Karpas-422 (cell line): ENCODE results near the gene RAPGEF3. TPM values are rescaled to one million over a fixed set of nuclear protein-coding genes. Genes with fewer than 3 reads are reported as not detected.

Experiments
- DNase-seq: peaks from one replicate; pipeline ENCODE4 v3.0.0-alpha.2; 2015
- H2AFZ ChIP-seq: fragments of 200-600 bp; sonication (generic); 2 replicates; pipeline ENCODE4 v1.6.1; 2014; ENCODE audit warnings: antibody characterized with exemption, low read length, mixed read lengths
- H3K27ac ChIP-seq: fragments of 200-600 bp; sonication (generic); 2 replicates; pipeline ENCODE4 v1.5.1; 2014; ENCODE audit warnings: mild to moderate bottlenecking, low read length, moderate library complexity
- H3K27me3 ChIP-seq: fragments of 200-600 bp; sonication (generic); 2 replicates; pipeline ENCODE4 v1.6.1; 2014; ENCODE audit warnings: low read length, mixed read lengths
- H3K36me3 ChIP-seq: fragments of 200-600 bp; sonication (generic); 2 replicates; pipeline ENCODE4 v1.6.1; 2014; ENCODE audit warnings: low read length, mixed read lengths; ENCODE audit not compliant: insufficient read depth
- H3K4me1 ChIP-seq: fragments of 200-600 bp; sonication (generic); 2 replicates; pipeline ENCODE4 v1.6.1; 2014; ENCODE audit warnings: mild to moderate bottlenecking, low read length, mixed read lengths
- H3K4me2 ChIP-seq: fragments of 200-600 bp; sonication (generic); 2 replicates; pipeline ENCODE4 v1.6.1; 2014; ENCODE audit warnings: low read length, low read depth, mild to moderate bottlenecking; ENCODE audit not compliant: poor library complexity, severe bottlenecking
- H3K4me3 ChIP-seq: fragments of 200-600 bp; sonication (generic); 2 replicates; pipeline ENCODE4 v1.5.1; 2014; ENCODE audit warnings: mild to moderate bottlenecking, antibody characterized with exemption, low read length, mixed read lengths
- H3K79me2 ChIP-seq: fragments of 200-600 bp; sonication (generic); 2 replicates; pipeline ENCODE4 v1.6.1; 2014; ENCODE audit warnings: mild to moderate bottlenecking, low read length, mixed read lengths
- H3K9ac ChIP-seq: fragments of 200-600 bp; sonication (generic); 2 replicates; pipeline ENCODE4 v1.6.0; 2014; ENCODE audit warnings: low read length
- H3K9me2 ChIP-seq: fragments of 200-600 bp; sonication (generic), shearing (Covaris generic); replicated peaks from 2 replicates; pipeline ENCODE4 v1.6.0; 2014; ENCODE audit warnings: mild to moderate bottlenecking, low read length, moderate library complexity; ENCODE audit not compliant: insufficient read depth
- H3K9me3 ChIP-seq: fragments of 300-700, 200-600 bp; sonication (generic); 2 replicates; pipeline ENCODE4 v1.6.1; 2014; ENCODE audit warnings: low read length, mixed read lengths
- H4K20me1 ChIP-seq: fragments of 200-600 bp; sonication (generic); 2 replicates; pipeline ENCODE4 v1.6.1; 2014; ENCODE audit warnings: mild to moderate bottlenecking, antibody characterized with exemption, low read length, low read depth; ENCODE audit not compliant: insufficient read depth
- total RNA-seq: library from RNA; depleted of rRNA; stranded (reverse); fragments of >200 nt; shearing (Covaris generic); gene quantifications from 2 replicates; pipeline ENCODE4 v1.2.3, GENCODE V29; 2014; ENCODE audit warnings: low replicate concordance

Gene RAPGEF3
- total RNA-seq, 1 experiment from 2014 or later: 4.4 TPM

DNA sequence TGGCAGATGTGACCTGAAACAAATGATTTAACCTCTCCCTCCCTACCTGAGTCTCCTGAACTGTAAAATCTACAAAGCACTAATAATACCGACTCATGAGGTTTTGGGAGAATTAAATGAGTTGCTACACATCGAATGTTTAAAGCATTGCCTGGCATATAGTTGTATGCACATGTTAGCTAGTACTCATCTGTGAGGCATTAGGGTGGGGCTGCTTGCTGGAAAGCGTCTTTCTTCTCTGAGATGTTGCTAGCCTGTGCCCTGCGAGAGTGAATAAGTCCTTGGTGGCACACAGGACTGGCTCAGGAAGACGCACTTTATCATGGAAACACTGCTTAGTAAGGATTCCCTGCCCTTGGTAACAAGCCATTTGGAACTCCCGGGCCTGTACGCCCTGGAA lies 6.1 kb downstream of the RAPGEF3 start:
- peaks cover 29% of the 10 kb centered on the region for H3K4me1 ChIP-seq
- H3K9me3 ChIP-seq: no peaks in the 10 kb centered on the region
- no peak overlapping the region for H3K4me3 ChIP-seq
- no peaks in the 10 kb centered on the region for H3K36me3 ChIP-seq
- DNase-seq: no peak
- no peaks in the 10 kb centered on the region for H3K27me3 ChIP-seq
- no peak overlapping the region for H3K9ac ChIP-seq
- H3K9me2 ChIP-seq: no peaks in the 10 kb centered on the region
- H3K27ac ChIP-seq: no peak overlapping the region
- H3K4me2 ChIP-seq: no peak overlapping the region
- no peaks in the 10 kb centered on the region for H3K79me2 ChIP-seq
- H2AFZ ChIP-seq: no peak overlapping the region
- no peaks in the 10 kb centered on the region for H4K20me1 ChIP-seq

DNA sequence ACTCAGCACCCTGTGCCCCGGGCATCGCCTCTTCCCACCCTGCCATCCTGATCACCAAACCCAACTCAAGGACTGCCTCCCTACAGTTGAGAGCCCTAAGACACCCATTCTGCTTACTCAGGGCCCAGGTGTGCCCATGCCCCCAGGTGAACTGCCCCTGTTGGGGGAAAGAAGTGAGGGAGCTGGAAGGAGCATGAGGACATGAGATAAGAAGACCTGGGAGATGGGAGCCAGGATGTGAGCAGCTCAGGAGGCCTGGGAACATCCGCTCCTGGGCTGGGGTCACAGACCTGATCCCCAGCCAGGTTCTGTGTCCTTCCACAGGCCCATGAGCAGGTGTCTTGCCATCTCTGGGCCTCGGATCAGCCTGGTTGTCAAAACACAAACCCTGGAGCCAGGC lies 6.6 kb downstream of the RAPGEF3 start:
- no peaks in the 10 kb centered on the region for H3K36me3 ChIP-seq
- H3K27me3 ChIP-seq: no peaks in the 10 kb centered on the region
- H3K27ac ChIP-seq: no peak overlapping the region
- no peak overlapping the region for H2AFZ ChIP-seq
- H3K9me3 ChIP-seq: no peaks in the 10 kb centered on the region
- no peak overlapping the region for H3K9ac ChIP-seq
- no peaks in the 10 kb centered on the region for H3K79me2 ChIP-seq
- H3K4me1 ChIP-seq: peaks cover 33% of the 10 kb centered on the region
- H3K4me3 ChIP-seq: no peak overlapping the region
- H3K4me2 ChIP-seq: no peak overlapping the region
- H4K20me1 ChIP-seq: no peaks in the 10 kb centered on the region
- no peak for DNase-seq
- no peaks in the 10 kb centered on the region for H3K9me2 ChIP-seq

DNA sequence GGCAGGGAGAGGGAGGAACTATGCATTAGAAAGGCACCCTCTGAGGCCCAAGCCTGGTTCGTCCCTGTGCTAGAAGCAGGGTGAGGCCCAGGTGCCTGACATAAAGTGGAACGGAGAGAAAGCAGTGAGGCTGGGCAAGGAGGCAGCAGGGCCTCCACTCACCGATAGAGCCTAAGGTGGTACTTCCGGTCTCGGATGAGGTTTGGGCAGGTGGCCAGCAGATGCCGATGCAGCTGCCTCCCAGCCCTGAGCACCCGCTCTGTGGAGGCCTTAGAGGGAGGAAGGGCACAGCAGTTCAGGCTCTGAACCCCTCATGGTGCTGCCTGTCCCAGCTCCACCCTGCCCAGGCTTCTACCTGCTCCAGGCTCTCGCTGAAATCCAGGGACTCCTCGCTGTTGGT lies 7.1 kb downstream of the RAPGEF3 start:
- H2AFZ ChIP-seq: no peak overlapping the region
- H3K36me3 ChIP-seq: no peaks in the 10 kb centered on the region
- no peak overlapping the region for H3K27ac ChIP-seq
- no peaks in the 10 kb centered on the region for H3K9me3 ChIP-seq
- no peaks in the 10 kb centered on the region for H3K27me3 ChIP-seq
- H3K79me2 ChIP-seq: no peaks in the 10 kb centered on the region
- no peaks in the 10 kb centered on the region for H3K9me2 ChIP-seq
- no peak overlapping the region for H3K4me2 ChIP-seq
- no peak overlapping the region for H3K9ac ChIP-seq
- DNase-seq: no peak
- H4K20me1 ChIP-seq: no peaks in the 10 kb centered on the region
- H3K4me1 ChIP-seq: peaks cover 38% of the 10 kb centered on the region
- H3K4me3 ChIP-seq: no peak overlapping the region

DNA sequence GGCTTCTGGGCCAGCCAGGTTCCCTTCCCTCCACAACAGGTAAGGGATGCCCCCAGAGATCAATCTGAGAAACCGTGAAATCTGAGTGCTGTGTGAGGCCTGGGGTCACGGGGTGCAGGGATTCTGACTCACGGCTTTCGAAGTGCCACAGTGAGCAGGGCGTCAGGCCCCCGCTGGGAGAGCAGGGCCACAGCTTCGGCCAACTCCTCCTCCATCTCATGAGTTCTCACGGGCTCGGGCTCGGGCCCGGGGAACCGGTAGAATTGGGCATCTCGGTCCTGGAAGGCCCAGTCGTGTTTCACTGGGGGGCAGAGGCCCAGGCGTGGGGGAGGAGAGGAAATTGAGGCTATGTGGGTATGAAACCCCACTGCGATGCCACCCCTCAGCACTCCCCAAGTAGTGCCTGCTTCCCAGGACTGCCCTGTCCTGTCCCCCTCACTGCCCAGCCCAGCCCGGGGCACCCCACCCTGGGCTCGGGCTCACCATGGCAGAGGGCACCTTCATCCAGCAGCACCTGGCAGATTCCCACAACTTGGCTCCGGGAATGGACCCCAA lies 7.7 kb downstream of the RAPGEF3 start:
- DNase-seq: no peak
- Histone ChIP-seq H3K27ac (no peak overlapping the region), H3K4me1 (peaks cover 42% of the 10 kb centered on the region), H3K9me3 (no peaks in the 10 kb centered on the region), H3K27me3 (no peaks in the 10 kb centered on the region), H3K36me3 (no peaks in the 10 kb centered on the region), H3K79me2 (no peaks in the 10 kb centered on the region), H3K9me2 (no peaks in the 10 kb centered on the region), H3K9ac (no peak overlapping the region), H2AFZ (no peak overlapping the region), H3K4me3 (no peak overlapping the region), H3K4me2 (no peak overlapping the region), H4K20me1 (no peaks in the 10 kb centered on the region)

DNA sequence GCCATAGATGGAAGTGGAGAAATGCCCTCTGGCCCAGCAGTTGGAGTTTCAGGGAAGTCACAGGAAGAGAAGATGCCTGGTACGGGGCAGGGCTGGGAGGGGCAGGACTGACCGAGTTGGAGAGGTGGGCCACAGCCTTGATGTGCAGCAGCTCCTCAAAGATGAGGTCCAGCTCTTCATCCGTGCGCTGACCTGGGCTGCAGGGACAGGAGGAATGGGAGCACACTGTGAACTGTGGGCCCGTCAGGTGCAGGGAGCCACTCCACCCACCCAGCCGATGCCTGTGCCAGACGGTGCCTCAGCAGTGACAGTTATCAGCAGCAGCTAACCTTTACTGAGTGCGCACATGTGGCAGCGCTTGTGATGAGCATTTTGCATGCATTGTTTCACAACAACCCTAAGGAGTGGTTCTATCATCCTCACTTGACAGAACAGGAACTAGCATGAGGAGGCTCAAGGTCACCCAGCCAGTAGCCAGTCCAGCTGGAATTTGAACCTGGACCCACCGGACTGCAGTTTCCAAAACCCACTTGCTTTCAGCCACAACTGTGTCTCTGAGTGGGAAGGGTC lies 8.4 kb downstream of the RAPGEF3 start:
- Histone ChIP-seq H3K27ac (no peak overlapping the region), H3K4me1 (peaks cover 39% of the 10 kb centered on the region), H3K4me3 (no peak overlapping the region), H2AFZ (no peak overlapping the region), H3K9ac (no peak overlapping the region), H3K9me3 (no peaks in the 10 kb centered on the region), H4K20me1 (no peaks in the 10 kb centered on the region), H3K27me3 (no peaks in the 10 kb centered on the region), H3K36me3 (no peaks in the 10 kb centered on the region), H3K4me2 (no peak overlapping the region), H3K9me2 (no peaks in the 10 kb centered on the region), H3K79me2 (no peaks in the 10 kb centered on the region)
- no peak for DNase-seq

DNA sequence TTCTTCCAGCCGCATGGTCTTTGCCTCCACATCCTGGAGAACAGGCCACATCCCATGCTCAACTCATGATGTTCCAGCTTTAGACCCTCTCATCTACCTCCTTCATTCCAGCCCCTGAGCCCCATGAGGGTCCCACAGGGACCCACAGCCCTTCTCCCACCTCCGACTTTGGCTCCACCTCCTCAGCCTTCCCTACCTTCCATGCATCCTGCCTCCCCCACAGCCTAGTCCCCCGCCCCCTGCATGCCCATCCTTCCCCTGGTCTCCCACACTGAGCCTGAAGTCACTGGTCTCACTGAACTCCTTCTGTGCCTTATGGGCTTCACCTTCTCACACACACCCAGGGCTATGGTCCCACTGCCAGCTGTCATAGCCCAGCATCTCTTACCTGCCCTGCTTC lies 9.8 kb downstream of the RAPGEF3 start:
- Histone ChIP-seq H3K4me3 (no peak overlapping the region), H3K9me3 (no peaks in the 10 kb centered on the region), H3K9ac (no peak overlapping the region), H3K79me2 (no peaks in the 10 kb centered on the region), H3K9me2 (no peaks in the 10 kb centered on the region), H4K20me1 (no peaks in the 10 kb centered on the region), H3K36me3 (no peaks in the 10 kb centered on the region), H3K27ac (no peak overlapping the region), H2AFZ (no peak overlapping the region), H3K27me3 (no peaks in the 10 kb centered on the region), H3K4me1 (peaks cover 25% of the 10 kb centered on the region), H3K4me2 (no peak overlapping the region)
- DNase-seq: no peak

DNA sequence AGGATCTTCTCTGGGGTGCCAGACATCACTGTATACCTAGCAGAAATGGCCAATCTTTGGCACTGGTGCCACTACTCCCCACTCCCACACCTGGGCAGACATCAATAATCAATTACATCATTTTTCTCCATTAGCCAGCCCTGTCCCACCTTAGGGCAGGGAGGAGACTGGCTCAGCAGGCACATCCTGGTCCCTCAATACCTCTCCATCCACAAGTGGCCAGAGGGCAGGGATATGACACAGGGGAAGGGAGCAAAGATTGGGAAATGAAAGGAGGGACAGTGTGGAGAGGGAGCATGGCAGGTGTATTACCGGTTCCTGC lies 10.2 kb downstream of the RAPGEF3 start:
- Histone ChIP-seq H3K9me2 (no peaks in the 10 kb centered on the region), H3K27ac (no peak overlapping the region), H3K36me3 (no peaks in the 10 kb centered on the region), H3K4me3 (no peak overlapping the region), H4K20me1 (no peaks in the 10 kb centered on the region), H3K79me2 (no peaks in the 10 kb centered on the region), H3K4me2 (no peak overlapping the region), H3K27me3 (no peaks in the 10 kb centered on the region), H2AFZ (no peak overlapping the region), H3K4me1 (peaks cover 25% of the 10 kb centered on the region), H3K9me3 (no peaks in the 10 kb centered on the region), H3K9ac (no peak overlapping the region)
- DNase-seq: no peak

DNA sequence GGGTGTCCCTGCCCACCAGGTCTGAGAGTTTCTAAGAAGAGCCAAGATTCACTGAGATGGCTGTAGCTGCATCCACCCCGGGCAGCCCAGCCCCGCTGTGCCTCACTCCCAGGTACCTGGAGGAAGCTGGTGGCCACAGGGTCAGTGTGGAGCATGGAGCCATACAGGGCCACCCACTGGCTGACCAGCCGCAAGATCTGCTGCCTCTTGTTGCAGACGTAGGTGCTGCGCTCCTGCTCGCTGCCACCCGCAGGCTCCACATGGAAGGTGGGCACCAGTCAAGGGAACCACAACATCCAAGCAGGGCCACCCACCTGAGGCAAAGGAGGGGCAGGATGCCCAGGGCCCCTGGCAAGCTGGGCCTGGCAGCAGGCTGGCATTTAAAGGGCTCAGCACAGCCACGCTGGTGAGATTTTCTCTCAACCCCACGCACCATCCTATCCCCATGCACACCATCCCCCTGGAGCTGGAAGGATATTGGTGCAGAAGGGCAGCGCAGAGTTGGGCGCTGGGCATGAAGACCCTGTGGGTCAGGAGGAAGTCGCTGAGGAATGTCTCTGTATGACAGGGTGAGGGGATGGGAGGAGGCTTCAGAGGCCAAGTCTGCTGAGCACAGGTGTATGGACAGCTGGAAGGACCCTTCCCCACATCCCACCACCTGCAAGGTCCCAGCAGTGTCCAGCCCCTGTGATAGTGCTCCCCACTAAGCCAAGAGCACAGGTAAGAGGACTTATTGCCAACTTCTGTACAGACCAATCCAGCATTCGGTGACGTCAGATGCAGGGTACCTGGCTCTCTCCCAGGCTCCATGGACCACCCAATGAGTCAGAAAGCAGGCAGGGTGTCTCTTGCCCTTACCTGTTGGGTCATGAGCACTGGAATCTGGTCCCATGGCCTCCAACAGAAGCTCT lies 10.8 kb downstream of the RAPGEF3 start:
- H3K79me2 ChIP-seq: no peaks in the 10 kb centered on the region
- no peaks in the 10 kb centered on the region for H3K9me3 ChIP-seq
- H3K27ac ChIP-seq: no peak overlapping the region

More for the DNA sequence above, 10.8 kb downstream of the RAPGEF3 start:
- DNase-seq: no peak
- peaks cover 24% of the 10 kb centered on the region for H3K4me1 ChIP-seq
- no peaks in the 10 kb centered on the region for H3K27me3 ChIP-seq
- no peaks in the 10 kb centered on the region for H3K36me3 ChIP-seq
- H4K20me1 ChIP-seq: 0 out of 2 replicates have a peak, but pooled peaks cover 3% of the 10 kb centered on the region
- no peaks in the 10 kb centered on the region for H3K9me2 ChIP-seq
- H2AFZ ChIP-seq: no peak overlapping the region
- no peak overlapping the region for H3K4me2 ChIP-seq
- H3K9ac ChIP-seq: no peak overlapping the region
- no peak overlapping the region for H3K4me3 ChIP-seq
